Activated CD4-positive, alpha-beta T cell treated with anti-CD3 and anti-CD28 coated beads for 24 hours (primary cell): Measurements from ENCODE around the gene VENTX.

Experiments used
- DNase-seq, 2 donors: peaks; one replicate each; pipeline ENCODE4 v3.0.0-alpha.2; 2020; ENCODE audit warnings: low read depth in 2 of 2

VENTX gene

DNA sequence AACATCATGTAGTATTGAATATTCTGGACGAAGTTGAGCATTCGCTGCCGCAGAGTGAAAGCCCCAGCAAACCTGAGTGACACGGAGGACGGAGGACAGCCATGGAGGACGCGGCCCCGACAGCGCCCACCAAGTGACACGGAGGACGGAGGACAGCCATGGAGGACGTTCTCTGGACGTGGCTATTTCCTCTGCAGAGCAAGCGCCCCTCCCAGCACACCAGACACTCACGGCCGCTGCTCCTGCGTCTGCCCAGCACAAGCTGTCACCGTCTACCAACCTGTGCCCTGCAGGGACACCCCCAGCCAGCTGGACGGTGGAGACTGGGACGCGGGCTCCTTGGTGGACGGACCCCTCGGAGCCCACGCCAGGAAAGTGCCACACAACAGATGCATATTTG lies 46.3 kb downstream of the VENTX start:
- DNase-seq = no peak

- DNase-seq = no peak
Measured at GRCh38 chr10:133285217-133285616, 47.6 kb downstream of the VENTX start.

DNA sequence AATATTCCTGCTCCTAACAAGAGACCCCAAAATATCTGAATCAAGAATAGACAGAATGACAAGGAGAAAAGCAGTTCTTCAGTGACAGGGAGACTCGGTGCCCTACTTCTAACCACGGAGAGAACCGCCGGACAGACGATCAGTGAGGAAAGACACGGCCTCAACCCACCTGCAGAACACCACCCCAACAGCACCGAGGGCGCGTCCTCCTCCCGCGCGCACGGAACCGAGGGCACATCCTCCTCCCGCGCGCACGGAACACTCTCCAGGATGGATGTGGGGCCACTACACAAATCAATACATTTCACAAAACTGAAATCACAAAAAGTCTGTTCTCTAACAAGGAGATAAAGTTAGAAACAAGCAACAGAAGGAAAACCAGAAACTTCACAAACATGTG lies 48.7 kb downstream of the VENTX start:
- DNase-seq = no peak

DNA sequence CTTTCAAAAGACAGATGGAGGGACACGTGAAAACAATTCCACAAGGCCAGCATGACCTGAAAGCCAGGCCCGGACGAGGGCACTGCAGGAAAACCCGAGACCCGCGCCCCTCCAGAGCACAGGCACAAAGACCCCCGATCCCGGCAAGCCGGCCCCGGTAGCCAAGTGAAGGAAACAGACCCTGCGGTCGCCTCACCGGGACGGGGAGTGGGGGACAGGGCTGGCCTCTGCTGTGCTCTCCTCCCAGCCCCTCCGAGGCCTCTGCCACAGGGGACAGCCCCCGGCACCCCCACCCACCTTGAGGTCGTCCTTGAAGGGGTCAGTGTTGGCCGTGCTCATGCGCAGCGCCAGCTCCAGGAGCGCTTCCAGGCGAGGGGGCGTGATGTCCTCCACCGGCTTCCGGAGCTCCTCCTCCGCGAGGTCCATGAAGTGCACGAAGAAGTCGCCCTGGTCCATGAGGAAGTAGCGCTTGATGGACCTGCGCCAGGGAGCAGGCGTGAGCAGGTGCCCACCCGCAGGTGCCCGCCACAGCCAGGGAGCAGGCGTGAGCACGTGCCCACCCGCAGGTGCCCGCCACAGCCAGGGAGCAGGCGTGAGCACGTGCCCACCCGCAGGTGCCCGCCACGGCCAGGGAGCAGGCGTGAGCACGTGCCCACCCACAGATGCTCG lies 50.3 kb downstream of the VENTX start:
- DNase-seq = no peak

DNA sequence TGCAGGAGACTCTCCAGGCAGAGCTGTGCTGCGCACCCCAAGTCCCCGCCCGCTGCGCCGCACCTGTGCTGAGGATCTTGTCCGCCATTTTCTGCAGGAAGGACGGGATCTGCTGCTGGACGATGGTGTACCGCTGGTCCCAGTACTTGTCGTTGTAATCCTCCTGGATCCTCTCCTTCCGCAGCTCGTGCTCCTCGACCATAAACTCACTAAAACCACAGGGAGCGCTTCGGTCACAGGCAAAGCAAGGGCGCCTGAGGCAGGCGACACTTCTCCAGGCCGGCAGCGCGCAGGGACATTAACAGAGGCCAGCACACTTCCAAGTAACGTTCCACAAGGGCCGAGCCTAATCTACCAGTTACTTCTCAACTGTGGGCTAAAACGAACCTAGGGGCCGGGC lies 52.1 kb downstream of the VENTX start:
- DNase-seq = no peak
